Endothelial cell of umbilical vein (primary cell): ENCODE results near the gene RXYLT1. TPM values are rescaled to one million over a fixed set of nuclear protein-coding genes. Genes with fewer than 3 reads are reported as not detected.
"Not testable (repeated sequence)": the region's sequence is repeated elsewhere in the genome, so short reads cannot be mapped to it uniquely, and the experiment has no call there.

Experiments
- Bru-seq: library from RNA; stranded (reverse); fragments of 400-500 nt; gene quantifications from one replicate; lab custom pipeline; 2021; lab: Mats Ljungman, UMichigan
- BruChase-seq, 2 experiments: library from RNA; stranded (reverse); fragments of 400-500 nt; gene quantifications; one replicate each; lab custom pipeline; 2021; lab: Mats Ljungman, UMichigan
- BruUV-seq: library from RNA; stranded (reverse); fragments of 400-500 nt; replicated peaks from 2 replicates; lab custom pipeline; 2021; lab: Mats Ljungman, UMichigan
- CTCF ChIA-PET: fragments of 300-600, 350-600 bp; sonication (Branson Sonifier 250); formaldehyde crosslinking; loops from one replicate; lab custom pipeline; 2021; ENCODE audit warnings: antibody characterized with exemption, inconsistent platforms; lab: Charles Lee
- POLR2A ChIA-PET: fragments of 300-600, 350-600 bp; sonication (Branson Sonifier 250); formaldehyde crosslinking; loops from one replicate; lab custom pipeline; 2021; ENCODE audit warnings: antibody characterized with exemption, inconsistent platforms; lab: Charles Lee
- DNase-seq: peaks from one replicate; pipeline ENCODE4 v3.0.0-alpha.2; 2011; ENCODE audit warnings: low read depth, low spot score
- FAIRE-seq: peaks from 2 replicates; lab custom pipeline; 2011; peaks lifted over from hg19 to GRCh38; lab: Jason Lieb, UNC
- H2AFZ ChIP-seq: 2 replicates; pipeline ENCODE4 v1.6.0; 2012; ENCODE audit warnings: low read depth, low read length, control low read depth, inconsistent platforms
- H3K27ac ChIP-seq: 2 replicates; pipeline ENCODE4 v1.5.1; 2011; ENCODE audit warnings: low read depth, mild to moderate bottlenecking, control low read depth, low read length, moderate library complexity; ENCODE audit not compliant: insufficient read depth
- H3K27me3 ChIP-seq, 2 experiments: 2 replicates each; pipeline versions ENCODE4 v1.6.0 to v1.6.1; 2011; ENCODE audit warnings: low read length in 2 of 2, mixed read lengths in 1 of 2; ENCODE audit not compliant: control insufficient read depth in 2 of 2, insufficient read depth in 2 of 2
- H3K36me3 ChIP-seq, 2 experiments: 2 replicates in 1 of 2; 3 replicates in 1 of 2; pipeline ENCODE4 v1.5.1; 2011; ENCODE audit warnings: low read length in 2 of 2, mild to moderate bottlenecking in 1 of 2, moderate library complexity in 1 of 2; ENCODE audit not compliant: control insufficient read depth in 2 of 2, insufficient read depth in 2 of 2; ENCODE audit errors: extremely low read depth in 1 of 2
- H3K4me1 ChIP-seq: 3 replicates; pipeline ENCODE4 v1.5.1; 2011; ENCODE audit warnings: mild to moderate bottlenecking, low read length; ENCODE audit not compliant: control insufficient read depth, insufficient read depth; ENCODE audit errors: extremely low read depth
- H3K4me2 ChIP-seq: 2 replicates; pipeline ENCODE4 v1.6.1; 2011; ENCODE audit warnings: low read length, control low read depth, mixed read lengths; ENCODE audit not compliant: insufficient read depth
- H3K4me3 ChIP-seq, 3 experiments: fragments of 200-600 bp in 1 of 3; sonication (generic), shearing (Covaris generic) in 1 of 3; replicated peaks in 1 of 3; 2 replicates each; pipeline ENCODE4 v1.5.1; 2011 to 2016; ENCODE audit warnings: control low read depth in 3 of 3, low read length in 3 of 3, mild to moderate bottlenecking in 2 of 3, inconsistent platforms in 1 of 3, low read depth in 1 of 3, moderate library complexity in 1 of 3; ENCODE audit not compliant: insufficient read depth in 1 of 3
- H3K79me2 ChIP-seq: 2 replicates; pipeline ENCODE4 v1.6.0; 2012; ENCODE audit warnings: low read length, inconsistent platforms; ENCODE audit not compliant: control insufficient read depth, insufficient read depth
- H3K9ac ChIP-seq: replicated peaks from 2 replicates; pipeline ENCODE3; 2011; ENCODE audit warnings: low read length, control low read depth; ENCODE audit not compliant: insufficient read depth; ENCODE audit errors: extremely low read depth
- H3K9me1 ChIP-seq: replicated peaks from 3 replicates; pipeline ENCODE4 v1.6.0; 2011; ENCODE audit warnings: mild to moderate bottlenecking, low read length; ENCODE audit not compliant: control insufficient read depth, insufficient read depth; ENCODE audit errors: extremely low read depth
- H3K9me3 ChIP-seq: replicated peaks from 2 replicates; pipeline ENCODE4 v1.5.1; 2012; ENCODE audit warnings: low read length, inconsistent platforms; ENCODE audit not compliant: control insufficient read depth, insufficient read depth
- H4K20me1 ChIP-seq: replicated peaks from 2 replicates; pipeline ENCODE3; 2011; ENCODE audit warnings: mild to moderate bottlenecking, low read length; ENCODE audit not compliant: control insufficient read depth, insufficient read depth; ENCODE audit errors: extremely low read depth
- EZH2 ChIP-seq: IDR thresholded peaks from 2 replicates; pipeline ENCODE4 v1.6.1; 2012; ENCODE audit warnings: borderline replicate concordance, low read depth, mild to moderate bottlenecking, moderate library complexity, low read length, inconsistent platforms; ENCODE audit not compliant: severe bottlenecking
- FOS ChIP-seq: IDR thresholded peaks from 2 replicates; pipeline ENCODE4 v1.6.1; 2011; ENCODE audit warnings: mild to moderate bottlenecking, low read length, moderate library complexity, borderline replicate concordance; ENCODE audit not compliant: insufficient read depth
- GATA2 ChIP-seq: IDR thresholded peaks from 2 replicates; pipeline ENCODE4 v1.7.0; 2011; ENCODE audit warnings: low read depth, mild to moderate bottlenecking, moderate library complexity, mixed read lengths, low read length; ENCODE audit not compliant: insufficient read length, insufficient read depth
- MYC ChIP-seq: IDR thresholded peaks from one replicate; pipeline ENCODE4 v1.6.1; 2011; ENCODE audit warnings: mild to moderate bottlenecking, low read depth, low read length
- POLR2A ChIP-seq: IDR thresholded peaks from 2 replicates; pipeline ENCODE4 v1.6.1; 2012; ENCODE audit warnings: low read depth, mild to moderate bottlenecking, control low read depth, low read length
- POLR2AphosphoS5 ChIP-seq: IDR thresholded peaks from 2 replicates; pipeline ENCODE4 v1.6.1; 2012; ENCODE audit warnings: low read depth, mild to moderate bottlenecking, control low read depth, low read length, moderate library complexity; ENCODE audit not compliant: insufficient read depth
- dilution Hi-C: fragments of 300-500 bp; cut with MboI; formaldehyde crosslinking; loops from one replicate; pipeline ENCODE4 v1.15.0; 2019; ENCODE audit warnings: low sequenced_read_pairs; ENCODE audit not compliant: extremely low pct_ligation_motif_present
- intact Hi-C: fragments of 100-400 bp; cut with micrococcal nuclease; formaldehyde crosslinking; loops from one replicate; pipeline ENCODE4 v1.10.0; 2022
- long read RNA-seq: library from polyadenylated mRNA; stranded (forward); transcript quantifications from one replicate; pipeline ENCODE4 v2.0.0, GENCODE V29; 2021
- polyA minus RNA-seq, 3 experiments: library from RNA; depleted of rRNA, polyadenylated mRNA; stranded (reverse); fragments of >200 nt; gene quantifications; 1 replicate in 1 of 3; 2 replicates in 2 of 3; pipeline ENCODE4 v1.2.3, GENCODE V29; 2011
- polyA plus RNA-seq, 4 experiments: library from polyadenylated mRNA; depleted of rRNA in 3 of 4; stranded (reverse) in 3 of 4; unstranded in 1 of 4; fragments of >200 nt; gene quantifications; 2 replicates each; pipeline versions ENCODE4 v1.2.1 to v1.2.3, GENCODE V29; 2011 to 2012; ENCODE audit warnings: missing spikeins in 1 of 4
- total RNA-seq: library from RNA; stranded (reverse); gene quantifications from 2 replicates; pipeline ENCODE4 v1.2.3, GENCODE V29; 2021
- TF ChIP-seq, protein P1 (sequence below): IDR thresholded peaks from 2 replicates; pipeline ENCODE4 v1.6.1; 2011; ENCODE audit not compliant: insufficient read depth, insufficient read length

The RXYLT1 gene, protein sequence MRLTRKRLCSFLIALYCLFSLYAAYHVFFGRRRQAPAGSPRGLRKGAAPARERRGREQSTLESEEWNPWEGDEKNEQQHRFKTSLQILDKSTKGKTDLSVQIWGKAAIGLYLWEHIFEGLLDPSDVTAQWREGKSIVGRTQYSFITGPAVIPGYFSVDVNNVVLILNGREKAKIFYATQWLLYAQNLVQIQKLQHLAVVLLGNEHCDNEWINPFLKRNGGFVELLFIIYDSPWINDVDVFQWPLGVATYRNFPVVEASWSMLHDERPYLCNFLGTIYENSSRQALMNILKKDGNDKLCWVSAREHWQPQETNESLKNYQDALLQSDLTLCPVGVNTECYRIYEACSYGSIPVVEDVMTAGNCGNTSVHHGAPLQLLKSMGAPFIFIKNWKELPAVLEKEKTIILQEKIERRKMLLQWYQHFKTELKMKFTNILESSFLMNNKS
- total RNA-seq (13.1 and 15.8 TPM in 2 replicates), polyA plus RNA-seq (5.3 and 8.1 TPM in 2 replicates), polyA minus RNA-seq (4.5 and 5.8 TPM in 2 replicates), Bru-seq, nascent RNA (percentile 67 among the genes with signal in this experiment), BruChase-seq, experiment 1, labeled RNA remaining after a 6-hour chase (percentile 63 among the genes with signal in this experiment), BruChase-seq, experiment 2, labeled RNA remaining after a 2-hour chase (percentile 52 among the genes with signal in this experiment)
- polyA plus RNA-seq (2011; cell fraction: cytosol; rRNA removed): 10.8 and 12.2 TPM in 2 replicates
- polyA plus RNA-seq (2011; cell fraction: nucleus; rRNA removed): 7.4 and 10.6 TPM in 2 replicates
- 13.5 and 16.5 TPM in 2 replicates for polyA plus RNA-seq (2012)
- 3.8 TPM for polyA minus RNA-seq (2011; cell fraction: cytosol; rRNA and poly(A)+ RNA removed)
- polyA minus RNA-seq (2011; cell fraction: nucleus; rRNA and poly(A)+ RNA removed): 11.7 and 13.6 TPM in 2 replicates
- long read RNA-seq, full-length matches to known transcripts: 291 of 300 reads
- long read RNA-seq, partial matches to known transcripts: 3 of 300 reads
- long read RNA-seq, other reads (novel, unspliced or antisense): 6 of 300 reads

DNA sequence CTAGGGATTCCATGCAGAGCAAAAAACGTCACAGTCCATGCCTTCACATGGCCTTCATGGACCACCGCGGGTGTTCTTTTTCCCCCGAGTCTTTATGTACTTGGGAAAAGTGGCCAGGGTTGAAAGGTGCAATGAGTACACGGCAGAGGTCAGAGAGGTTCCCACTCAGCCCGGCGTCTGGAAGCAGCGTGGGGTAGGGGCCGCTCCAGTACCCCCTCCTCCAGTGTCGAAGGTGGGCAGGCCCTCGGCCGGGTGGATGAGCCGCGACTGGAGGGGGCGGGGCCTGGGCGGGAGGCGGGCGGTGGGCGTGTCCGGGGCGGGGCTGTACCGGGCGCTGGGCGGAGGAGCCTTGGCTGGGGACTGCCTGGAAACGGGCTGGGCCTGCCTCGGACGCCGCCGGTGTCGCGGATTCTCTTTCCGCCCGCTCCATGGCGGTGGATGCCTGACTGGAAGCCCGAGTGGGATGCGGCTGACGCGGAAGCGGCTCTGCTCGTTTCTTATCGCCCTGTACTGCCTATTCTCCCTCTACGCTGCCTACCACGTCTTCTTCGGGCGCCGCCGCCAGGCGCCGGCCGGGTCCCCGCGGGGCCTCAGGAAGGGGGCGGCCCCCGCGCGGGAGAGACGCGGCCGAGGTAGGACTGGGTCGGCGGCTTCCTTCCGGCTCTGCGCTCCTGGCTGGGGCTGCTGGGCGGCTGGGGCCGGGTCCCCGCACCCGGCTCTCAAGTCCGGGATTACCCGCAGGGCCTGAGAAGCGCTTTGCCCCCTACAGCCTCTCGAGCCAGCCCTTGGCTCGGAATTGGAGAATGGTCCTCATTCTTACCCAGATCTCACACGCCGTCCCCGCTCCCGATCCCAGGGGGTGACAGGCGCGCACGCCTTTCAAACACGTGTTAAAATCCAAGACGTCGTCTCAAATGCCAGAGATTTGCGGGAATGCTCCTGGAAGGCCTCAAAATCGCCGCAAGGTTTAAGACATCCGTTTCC, at the start of gene RXYLT1:
Gene RXYLT1 (plus strand): TSS at position 412 of the 984 bp plus-strand sequence. CDS start 52 bp downstream, at position 464.
- BruUV-seq: TSS peak; percentile 62
- CTCF ChIA-PET: no interaction called here
- Histone ChIP-seq H3K79me2 (no peaks in the 10 kb centered on the region), H3K9me3 (no peaks in the 10 kb centered on the region), H2AFZ (peak within 1 kb of the TSS; percentile 98), H3K4me3 (peak within 1 kb of the TSS; percentile 60 to 81 (median 74)), H3K4me2 (peak within 1 kb of the TSS; percentile 88), H3K9ac (peak within 1 kb of the TSS; percentile 73), H3K27me3 (peaks cover 8 to 29% of the 10 kb centered on the region in 2 experiments), H3K4me1 (peaks cover 12% of the 10 kb centered on the region), H3K36me3 (peaks cover 0 to 2% of the 10 kb centered on the region in 2 experiments), H3K27ac (peak within 1 kb of the TSS; percentile 77), H3K9me1 (no peaks in the 10 kb centered on the region), H4K20me1 (no peaks in the 10 kb centered on the region)
- POLR2A ChIA-PET: no interaction called here
- FAIRE-seq: peak; percentile 84
- intact Hi-C loops: loop anchor here (5.0 kb wide), 2 partner anchors 357 to 487 kb away; no protein-coding TSS in a partner anchor
- dilution Hi-C loops: no loop called here
- no peak for TF ChIP-seq EZH2
- TF ChIP-seq MYC: no peak
- TF ChIP-seq GATA2: no peak
- TF ChIP-seq POLR2AphosphoS5: peak; percentile 84
- TF ChIP-seq, protein P1, sequence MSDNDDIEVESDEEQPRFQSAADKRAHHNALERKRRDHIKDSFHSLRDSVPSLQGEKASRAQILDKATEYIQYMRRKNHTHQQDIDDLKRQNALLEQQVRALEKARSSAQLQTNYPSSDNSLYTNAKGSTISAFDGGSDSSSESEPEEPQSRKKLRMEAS: peak; percentile 90
- TF ChIP-seq POLR2A: peak; percentile 75
- peak; percentile 13 for TF ChIP-seq FOS
- peak; percentile 82 for DNase-seq

DNA sequence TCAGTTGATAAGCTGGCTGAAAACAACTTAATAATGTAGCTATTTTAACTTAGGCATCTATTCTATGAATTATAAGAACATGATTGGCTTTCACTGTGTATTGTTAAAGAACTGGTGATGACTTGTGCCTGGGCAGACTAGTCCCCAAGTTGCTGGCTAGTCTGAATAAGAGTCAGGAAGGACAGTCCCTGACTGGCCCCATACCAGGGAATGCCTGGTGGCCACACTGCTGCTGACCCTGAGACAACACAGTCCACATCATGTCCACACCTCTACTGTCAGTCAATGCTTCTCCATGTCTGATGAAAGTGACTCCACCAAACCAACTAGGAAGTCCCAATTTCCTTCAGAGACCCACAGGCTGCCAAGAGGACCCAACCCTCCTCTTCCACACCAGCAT, 46.9 kb upstream of the RXYLT1 start:
- H3K4me1 ChIP-seq, FAIRE-seq, H3K9me1 ChIP-seq, H3K79me2 ChIP-seq, H3K9ac ChIP-seq, H3K27me3 ChIP-seq, H2AFZ ChIP-seq, intact Hi-C loops, H4K20me1 ChIP-seq, BruUV-seq, DNase-seq, H3K4me2 ChIP-seq, H3K4me3 ChIP-seq, dilution Hi-C loops, CTCF ChIA-PET, H3K27ac ChIP-seq, POLR2A ChIA-PET, H3K9me3 ChIP-seq, H3K36me3 ChIP-seq: not testable (repeated sequence)
